Measurements from ENCODE around the gene GABRA5. TPM values are rescaled to one million over a fixed set of nuclear protein-coding genes. Genes with fewer than 3 reads are reported as not detected.

GABRA5 gene
- total and polyA plus RNA-seq, 2 of the 13 experiments (the other 11 are each of a cell fraction or from before 2014, with no cell fraction given) = not detected

DNA sequence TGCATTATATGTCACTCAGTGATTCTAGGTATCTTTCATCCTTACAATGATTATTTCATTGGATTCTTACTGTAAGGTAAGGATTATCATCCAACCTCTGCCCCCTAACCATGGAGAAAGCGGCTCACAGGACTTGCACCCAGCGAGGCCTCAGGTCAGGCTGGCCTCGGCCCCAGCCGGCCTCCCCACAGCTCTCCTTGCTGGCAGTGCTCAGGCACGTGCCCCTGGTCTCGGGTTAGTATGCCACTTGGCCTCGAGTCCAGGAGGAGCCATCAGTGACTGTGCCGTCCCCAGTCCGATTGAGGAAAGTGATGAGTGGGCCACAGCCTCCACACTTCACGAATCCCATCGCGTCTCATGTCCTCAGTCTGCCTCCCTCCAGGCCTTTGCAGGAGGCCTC lies 68.5 kb downstream of the GABRA5 start (continued):
- TF ChIP-seq, protein P1, sequence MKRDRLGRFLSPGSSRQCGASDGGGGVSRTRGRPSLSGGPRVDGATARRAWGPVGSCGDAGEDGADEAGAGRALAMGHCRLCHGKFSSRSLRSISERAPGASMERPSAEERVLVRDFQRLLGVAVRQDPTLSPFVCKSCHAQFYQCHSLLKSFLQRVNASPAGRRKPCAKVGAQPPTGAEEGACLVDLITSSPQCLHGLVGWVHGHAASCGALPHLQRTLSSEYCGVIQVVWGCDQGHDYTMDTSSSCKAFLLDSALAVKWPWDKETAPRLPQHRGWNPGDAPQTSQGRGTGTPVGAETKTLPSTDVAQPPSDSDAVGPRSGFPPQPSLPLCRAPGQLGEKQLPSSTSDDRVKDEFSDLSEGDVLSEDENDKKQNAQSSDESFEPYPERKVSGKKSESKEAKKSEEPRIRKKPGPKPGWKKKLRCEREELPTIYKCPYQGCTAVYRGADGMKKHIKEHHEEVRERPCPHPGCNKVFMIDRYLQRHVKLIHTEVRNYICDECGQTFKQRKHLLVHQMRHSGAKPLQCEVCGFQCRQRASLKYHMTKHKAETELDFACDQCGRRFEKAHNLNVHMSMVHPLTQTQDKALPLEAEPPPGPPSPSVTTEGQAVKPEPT (CRISPR knock-in tag; IDR thresholded peaks at IDR 0.05; ENCODE audit: low read depth) = no peak

DNA sequence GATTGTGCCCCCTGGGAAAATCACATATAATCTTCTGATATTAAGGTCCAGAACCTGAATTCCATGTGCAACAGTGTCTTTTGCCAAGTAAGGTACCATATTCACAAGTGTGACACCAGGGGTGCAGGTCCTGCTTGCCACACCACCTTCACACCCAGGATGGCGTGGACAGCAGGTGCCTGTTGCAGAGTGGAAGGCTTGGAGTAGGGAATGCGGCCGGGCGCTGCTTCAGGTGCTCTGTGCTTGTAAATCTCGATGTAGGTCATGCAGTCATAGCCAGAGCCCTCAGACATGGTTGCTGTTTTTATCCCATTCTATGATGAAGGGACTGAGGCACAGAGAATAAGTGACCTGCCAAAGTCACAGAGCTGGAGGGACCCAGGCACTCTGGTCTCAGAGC lies 69.6 kb downstream of the GABRA5 start:
- ATAC-seq (no peak), FAIRE-seq (no peak), DNase-seq (ENCODE audit: low spot score) (no peak)
- Histone ChIP-seq H3K4me3 (replicated peaks in 1 of 3; ENCODE audit: insufficient read depth in 1 of 3, low read depth in 2 of 3, low read length in 3 of 3) (no peak overlapping the region), H3K27ac (ENCODE audit: extremely low read length, insufficient read depth, low read length) (no peak overlapping the region), H2AFZ (ENCODE audit: low read length) (no peak overlapping the region), H3K9ac (ENCODE audit: insufficient read depth, low read depth, low read length) (no peak overlapping the region), H3K4me1 (ENCODE audit: insufficient read depth, low read length) (no peaks in the 10 kb centered on the region), H3K79me2 (ENCODE audit: insufficient read depth, low read length) (no peaks in the 10 kb centered on the region), H3K36me3 (replicated peaks in 1 of 2; ENCODE audit: control insufficient read depth in 1 of 2, insufficient read depth in 2 of 2, low read length in 2 of 2) (no peaks in the 10 kb centered on the region), H4K20me1 (ENCODE audit: insufficient read depth, low read length) (no peaks in the 10 kb centered on the region), H3K27me3 (ENCODE audit: control insufficient read depth in 1 of 2, insufficient read depth in 2 of 2, low read length in 2 of 2) (no peaks in the 10 kb centered on the region; a peak in 1 of 5 replicates), H3K9me3 (ENCODE audit: low read length) (no peaks in the 10 kb centered on the region), H3K4me2 (ENCODE audit: low read depth, low read length) (no peak overlapping the region)
- BruUV-seq (replicated peaks) = no TSS peak
- intact Hi-C loops (cut with micrococcal nuclease; ENCODE audit: unreplicated experiment) (no loop called here), in situ Hi-C loops (cut with HindIII; ENCODE audit: extremely low pct_ligation_motif_present, low pct_unique_long_range_greater_than_20kb) (no loop called here)
- ChIA-PET POLR2A (no interaction called here), CTCF (ENCODE audit: low intra/inter-chr PET ratio, low total read pairs) (no interaction called here)
- 25% methylated on average over 4 of the region's 5 CpGs for WGBS (ENCODE audit: low lambda C conversion rate)
- no peak for TF ChIP-seq SP2 (CRISPR knock-in tag; IDR thresholded peaks at IDR 0.05)
- TF ChIP-seq AGO1 (IDR thresholded peaks at IDR 0.05; ENCODE audit: low read depth, low read length, poor library complexity, severe bottlenecking) = no peak
- TF ChIP-seq, protein P2, sequence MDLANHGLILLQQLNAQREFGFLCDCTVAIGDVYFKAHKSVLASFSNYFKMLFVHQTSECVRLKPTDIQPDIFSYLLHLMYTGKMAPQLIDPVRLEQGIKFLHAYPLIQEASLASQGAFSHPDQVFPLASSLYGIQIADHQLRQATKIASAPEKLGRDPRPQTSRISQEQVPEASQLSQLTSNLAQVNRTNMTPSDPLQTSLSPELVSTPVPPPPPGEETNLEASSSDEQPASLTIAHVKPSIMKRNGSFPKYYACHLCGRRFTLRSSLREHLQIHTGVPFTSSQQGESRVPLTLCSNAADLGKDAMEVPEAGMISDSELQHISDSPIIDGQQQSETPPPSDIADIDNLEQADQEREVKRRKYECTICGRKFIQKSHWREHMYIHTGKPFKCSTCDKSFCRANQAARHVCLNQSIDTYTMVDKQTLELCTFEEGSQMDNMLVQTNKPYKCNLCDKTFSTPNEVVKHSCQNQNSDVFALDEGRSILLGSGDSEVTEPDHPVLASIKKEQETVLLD (CRISPR knock-in tag; IDR thresholded peaks at IDR 0.05; ENCODE audit: low read depth) = no peak
- no peak for TF ChIP-seq DPF2 (CRISPR knock-in tag; IDR thresholded peaks at IDR 0.05; ENCODE audit: borderline replicate concordance, low read depth)
- TF ChIP-seq, protein P3, sequence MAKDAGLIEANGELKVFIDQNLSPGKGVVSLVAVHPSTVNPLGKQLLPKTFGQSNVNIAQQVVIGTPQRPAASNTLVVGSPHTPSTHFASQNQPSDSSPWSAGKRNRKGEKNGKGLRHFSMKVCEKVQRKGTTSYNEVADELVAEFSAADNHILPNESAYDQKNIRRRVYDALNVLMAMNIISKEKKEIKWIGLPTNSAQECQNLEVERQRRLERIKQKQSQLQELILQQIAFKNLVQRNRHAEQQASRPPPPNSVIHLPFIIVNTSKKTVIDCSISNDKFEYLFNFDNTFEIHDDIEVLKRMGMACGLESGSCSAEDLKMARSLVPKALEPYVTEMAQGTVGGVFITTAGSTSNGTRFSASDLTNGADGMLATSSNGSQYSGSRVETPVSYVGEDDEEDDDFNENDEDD (CRISPR knock-in tag; IDR thresholded peaks at IDR 0.05; ENCODE audit: borderline replicate concordance) = no peak
- TF ChIP-seq, protein P4, sequence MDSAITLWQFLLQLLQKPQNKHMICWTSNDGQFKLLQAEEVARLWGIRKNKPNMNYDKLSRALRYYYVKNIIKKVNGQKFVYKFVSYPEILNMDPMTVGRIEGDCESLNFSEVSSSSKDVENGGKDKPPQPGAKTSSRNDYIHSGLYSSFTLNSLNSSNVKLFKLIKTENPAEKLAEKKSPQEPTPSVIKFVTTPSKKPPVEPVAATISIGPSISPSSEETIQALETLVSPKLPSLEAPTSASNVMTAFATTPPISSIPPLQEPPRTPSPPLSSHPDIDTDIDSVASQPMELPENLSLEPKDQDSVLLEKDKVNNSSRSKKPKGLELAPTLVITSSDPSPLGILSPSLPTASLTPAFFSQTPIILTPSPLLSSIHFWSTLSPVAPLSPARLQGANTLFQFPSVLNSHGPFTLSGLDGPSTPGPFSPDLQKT (CRISPR knock-in tag; IDR thresholded peaks at IDR 0.05; ENCODE audit: borderline replicate concordance) = no peak
- TF ChIP-seq ZNF331 (CRISPR knock-in tag; IDR thresholded peaks at IDR 0.05) = no peak
- TF ChIP-seq, protein P5, sequence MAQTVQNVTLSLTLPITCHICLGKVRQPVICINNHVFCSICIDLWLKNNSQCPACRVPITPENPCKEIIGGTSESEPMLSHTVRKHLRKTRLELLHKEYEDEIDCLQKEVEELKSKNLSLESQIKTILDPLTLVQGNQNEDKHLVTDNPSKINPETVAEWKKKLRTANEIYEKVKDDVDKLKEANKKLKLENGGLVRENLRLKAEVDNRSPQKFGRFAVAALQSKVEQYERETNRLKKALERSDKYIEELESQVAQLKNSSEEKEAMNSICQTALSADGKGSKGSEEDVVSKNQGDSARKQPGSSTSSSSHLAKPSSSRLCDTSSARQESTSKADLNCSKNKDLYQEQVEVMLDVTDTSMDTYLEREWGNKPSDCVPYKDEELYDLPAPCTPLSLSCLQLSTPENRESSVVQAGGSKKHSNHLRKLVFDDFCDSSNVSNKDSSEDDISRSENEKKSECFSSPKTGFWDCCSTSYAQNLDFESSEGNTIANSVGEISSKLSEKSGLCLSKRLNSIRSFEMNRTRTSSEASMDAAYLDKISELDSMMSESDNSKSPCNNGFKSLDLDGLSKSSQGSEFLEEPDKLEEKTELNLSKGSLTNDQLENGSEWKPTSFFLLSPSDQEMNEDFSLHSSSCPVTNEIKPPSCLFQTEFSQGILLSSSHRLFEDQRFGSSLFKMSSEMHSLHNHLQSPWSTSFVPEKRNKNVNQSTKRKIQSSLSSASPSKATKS (CRISPR knock-in tag; IDR thresholded peaks at IDR 0.05) = no peak
- TF ChIP-seq ZNF225 (CRISPR knock-in tag; IDR thresholded peaks at IDR 0.05) = no peak
- TF ChIP-seq NCOA5 (CRISPR knock-in tag; IDR thresholded peaks at IDR 0.05) = no peak
- TF ChIP-seq, protein P6, sequence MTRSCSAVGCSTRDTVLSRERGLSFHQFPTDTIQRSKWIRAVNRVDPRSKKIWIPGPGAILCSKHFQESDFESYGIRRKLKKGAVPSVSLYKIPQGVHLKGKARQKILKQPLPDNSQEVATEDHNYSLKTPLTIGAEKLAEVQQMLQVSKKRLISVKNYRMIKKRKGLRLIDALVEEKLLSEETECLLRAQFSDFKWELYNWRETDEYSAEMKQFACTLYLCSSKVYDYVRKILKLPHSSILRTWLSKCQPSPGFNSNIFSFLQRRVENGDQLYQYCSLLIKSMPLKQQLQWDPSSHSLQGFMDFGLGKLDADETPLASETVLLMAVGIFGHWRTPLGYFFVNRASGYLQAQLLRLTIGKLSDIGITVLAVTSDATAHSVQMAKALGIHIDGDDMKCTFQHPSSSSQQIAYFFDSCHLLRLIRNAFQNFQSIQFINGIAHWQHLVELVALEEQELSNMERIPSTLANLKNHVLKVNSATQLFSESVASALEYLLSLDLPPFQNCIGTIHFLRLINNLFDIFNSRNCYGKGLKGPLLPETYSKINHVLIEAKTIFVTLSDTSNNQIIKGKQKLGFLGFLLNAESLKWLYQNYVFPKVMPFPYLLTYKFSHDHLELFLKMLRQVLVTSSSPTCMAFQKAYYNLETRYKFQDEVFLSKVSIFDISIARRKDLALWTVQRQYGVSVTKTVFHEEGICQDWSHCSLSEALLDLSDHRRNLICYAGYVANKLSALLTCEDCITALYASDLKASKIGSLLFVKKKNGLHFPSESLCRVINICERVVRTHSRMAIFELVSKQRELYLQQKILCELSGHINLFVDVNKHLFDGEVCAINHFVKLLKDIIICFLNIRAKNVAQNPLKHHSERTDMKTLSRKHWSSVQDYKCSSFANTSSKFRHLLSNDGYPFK (CRISPR knock-in tag; IDR thresholded peaks at IDR 0.05; ENCODE audit: borderline replicate concordance) = no peak

Data from HepG2 (cell line).